ENCODE measurements around the gene ARHGAP27.

Gene ARHGAP27

GRCh38 chr17:45385331-45385997, 47.2 kb downstream of the ARHGAP27 start:
- no peak overlapping the region for H3K4me3 Mint-ChIP-seq
- TF ChIP-seq, protein P1, sequence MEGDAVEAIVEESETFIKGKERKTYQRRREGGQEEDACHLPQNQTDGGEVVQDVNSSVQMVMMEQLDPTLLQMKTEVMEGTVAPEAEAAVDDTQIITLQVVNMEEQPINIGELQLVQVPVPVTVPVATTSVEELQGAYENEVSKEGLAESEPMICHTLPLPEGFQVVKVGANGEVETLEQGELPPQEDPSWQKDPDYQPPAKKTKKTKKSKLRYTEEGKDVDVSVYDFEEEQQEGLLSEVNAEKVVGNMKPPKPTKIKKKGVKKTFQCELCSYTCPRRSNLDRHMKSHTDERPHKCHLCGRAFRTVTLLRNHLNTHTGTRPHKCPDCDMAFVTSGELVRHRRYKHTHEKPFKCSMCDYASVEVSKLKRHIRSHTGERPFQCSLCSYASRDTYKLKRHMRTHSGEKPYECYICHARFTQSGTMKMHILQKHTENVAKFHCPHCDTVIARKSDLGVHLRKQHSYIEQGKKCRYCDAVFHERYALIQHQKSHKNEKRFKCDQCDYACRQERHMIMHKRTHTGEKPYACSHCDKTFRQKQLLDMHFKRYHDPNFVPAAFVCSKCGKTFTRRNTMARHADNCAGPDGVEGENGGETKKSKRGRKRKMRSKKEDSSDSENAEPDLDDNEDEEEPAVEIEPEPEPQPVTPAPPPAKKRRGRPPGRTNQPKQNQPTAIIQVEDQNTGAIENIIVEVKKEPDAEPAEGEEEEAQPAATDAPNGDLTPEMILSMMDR (IDR thresholded peaks at IDR 0.05), result peak; percentile 96
- H3K4me1 Mint-ChIP-seq, result peaks cover 7% of the 10 kb centered on the region
- no peak overlapping the region for H3K27ac Mint-ChIP-seq
- H3K9me3 Mint-ChIP-seq, result no peaks in the 10 kb centered on the region
- no peaks in the 10 kb centered on the region for H3K36me3 Mint-ChIP-seq (ENCODE audit: low read depth)
- H3K27me3 Mint-ChIP-seq (ENCODE audit: low read depth, poor library complexity), result peaks cover 34% of the 10 kb centered on the region
- peak; percentile 93 for DNase-seq

- Mint-ChIP-seq H3K27ac (no peak overlapping the region), H3K27me3 (ENCODE audit: low read depth, poor library complexity) (peaks cover 28% of the 10 kb centered on the region), H3K36me3 (ENCODE audit: low read depth) (no peaks in the 10 kb centered on the region), H3K4me1 (peaks cover 7% of the 10 kb centered on the region), H3K4me3 (no peak overlapping the region), H3K9me3 (no peaks in the 10 kb centered on the region)
- TF ChIP-seq, protein P1 (IDR thresholded peaks at IDR 0.05), result no peak
- no peak for DNase-seq
Measured at GRCh38 chr17:45384789-45385262, 47.8 kb downstream of the ARHGAP27 start.

GRCh38 chr17:45384047-45384788, 48.5 kb downstream of the ARHGAP27 start:
- no peak for DNase-seq
- Mint-ChIP-seq H3K4me3 (no peak overlapping the region), H3K27ac (no peak overlapping the region), H3K27me3 (ENCODE audit: low read depth, poor library complexity) (peaks cover 27% of the 10 kb centered on the region), H3K36me3 (ENCODE audit: low read depth) (no peaks in the 10 kb centered on the region), H3K9me3 (no peaks in the 10 kb centered on the region), H3K4me1 (peaks cover 7% of the 10 kb centered on the region)
- TF ChIP-seq, protein P1 (IDR thresholded peaks at IDR 0.05), result no peak

DNA sequence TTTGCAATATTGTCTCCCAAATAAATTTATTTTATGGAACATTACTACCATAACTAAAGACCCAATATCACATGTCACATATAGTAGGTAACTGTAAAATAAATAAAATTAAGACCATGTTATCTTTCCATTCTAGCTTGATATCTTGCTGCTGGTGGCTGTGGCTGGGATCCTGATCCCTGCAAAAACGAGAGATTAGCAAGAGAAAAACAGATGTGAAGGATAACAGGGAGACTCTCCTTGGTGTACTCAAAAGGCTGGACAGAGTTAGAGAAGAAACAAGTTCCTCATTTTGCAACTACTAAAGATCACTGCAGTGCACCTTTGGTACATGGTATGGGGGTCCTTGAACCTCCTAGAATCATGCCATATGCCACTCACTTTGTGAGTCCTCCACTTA, 49.7 kb downstream of the ARHGAP27 start:
- no peak for DNase-seq
- Mint-ChIP-seq H3K9me3 (no peaks in the 10 kb centered on the region), H3K27ac (no peak overlapping the region), H3K4me3 (no peak overlapping the region), H3K27me3 (ENCODE audit: low read depth, poor library complexity) (peaks cover 30% of the 10 kb centered on the region), H3K4me1 (no peaks in the 10 kb centered on the region), H3K36me3 (ENCODE audit: low read depth) (no peaks in the 10 kb centered on the region)
- TF ChIP-seq, protein P1 (IDR thresholded peaks at IDR 0.05), result no peak

DNA sequence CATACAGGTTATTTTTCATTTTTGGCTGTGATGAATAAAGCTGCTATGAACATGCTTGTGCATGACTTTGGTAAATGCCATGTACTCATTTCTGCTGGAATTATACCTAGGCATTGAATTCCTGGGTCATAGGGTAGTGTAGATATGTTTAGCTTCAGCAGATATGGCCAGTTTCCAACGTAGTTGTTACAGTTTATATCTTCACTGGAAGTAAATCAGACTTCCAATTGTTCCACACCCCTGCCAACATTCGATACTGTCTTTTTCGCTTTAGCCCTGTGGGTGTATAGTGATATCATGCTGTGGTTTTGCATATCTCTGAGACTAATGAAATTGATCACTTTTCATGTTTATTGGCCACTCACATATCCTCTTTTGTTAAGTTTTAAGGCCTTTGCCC, 50.4 kb downstream of the ARHGAP27 start:
- H3K4me3 Mint-ChIP-seq, result no peak overlapping the region
- no peak for DNase-seq
- H3K27me3 Mint-ChIP-seq (ENCODE audit: low read depth, poor library complexity), result peaks cover 28% of the 10 kb centered on the region
- no peaks in the 10 kb centered on the region for H3K4me1 Mint-ChIP-seq
- no peaks in the 10 kb centered on the region for H3K36me3 Mint-ChIP-seq (ENCODE audit: low read depth)
- H3K27ac Mint-ChIP-seq, result no peak overlapping the region
- no peaks in the 10 kb centered on the region for H3K9me3 Mint-ChIP-seq
- TF ChIP-seq, protein P1 (IDR thresholded peaks at IDR 0.05), result no peak
